A673 (cell line): ENCODE measurements around the gene FCN2.

Source experiments
- CTCF ChIP-seq: fragments of 300-800, 200-600 bp; sonication (generic); conservative IDR thresholded peaks from 2 replicates; pipeline ENCODE4 v1.5.1; 2017; ENCODE audit warnings: low read depth, mild to moderate bottlenecking, antibody characterized with exemption, low read length, moderate library complexity, mixed read lengths
- EZH2 ChIP-seq: fragments of 200-600 bp; sonication (generic); IDR thresholded peaks from 2 replicates; pipeline ENCODE4 v1.6.1; 2017; ENCODE audit warnings: borderline replicate concordance, low read depth, mild to moderate bottlenecking, mixed read lengths, antibody characterized with exemption, low read length; ENCODE audit not compliant: poor library complexity, severe bottlenecking

- TF ChIP-seq CTCF (no peak), EZH2 (no peak)
These were observed 44.5 kb downstream of the FCN2 start for GRCh38 chr9:134925011-134925511.
